Bronchial epithelial cell (primary cell): ENCODE measurements around the gene SPACA7. TPM values are rescaled to one million over a fixed set of nuclear protein-coding genes. Genes with fewer than 3 reads are reported as not detected.

Experiments used
- DNase-seq: peaks from one replicate; pipeline ENCODE4 v3.0.0-alpha.2; 2010; ENCODE audit warnings: low read depth
- FAIRE-seq: peaks from 2 replicates; lab custom pipeline; 2011; peaks lifted over from hg19 to GRCh38; lab: Jason Lieb, UNC
- H3K27me3 ChIP-seq: 2 replicates; pipeline ENCODE4 v1.5.1; 2011; ENCODE audit warnings: low read length; ENCODE audit not compliant: control insufficient read depth, insufficient read depth
- H3K36me3 ChIP-seq: 2 replicates; pipeline ENCODE4 v1.5.1; 2011; ENCODE audit warnings: low read length; ENCODE audit not compliant: control insufficient read depth, insufficient read depth
- H3K4me3 ChIP-seq: 2 replicates; pipeline ENCODE4 v1.5.1; 2011; ENCODE audit warnings: mild to moderate bottlenecking, low read depth, low read length, control low read depth
- CTCF ChIP-seq: IDR thresholded peaks from 2 replicates; pipeline ENCODE4 v1.5.1; 2011; ENCODE audit warnings: mild to moderate bottlenecking, moderate library complexity, low read length, control low read depth, inconsistent platforms; ENCODE audit not compliant: insufficient read depth, severe bottlenecking
- total RNA-seq: library from RNA; depleted of rRNA; stranded (reverse); fragments of >200 nt; gene quantifications from 2 replicates; pipeline ENCODE4 v1.2.1, GENCODE V29; 2014

The SPACA7 gene
- total RNA-seq, 1 donor from 2014 or later, result not detected

- H3K36me3 ChIP-seq, result no peaks in the 10 kb centered on the region
- no peak for TF ChIP-seq CTCF
- FAIRE-seq (no peak), DNase-seq (no peak)
- no peak overlapping the region for H3K4me3 ChIP-seq
- no peaks in the 10 kb centered on the region for H3K27me3 ChIP-seq
Measured at GRCh38 chr13:112455476-112456059, 79.4 kb downstream of the SPACA7 start.

GRCh38 chr13:112456138-112457056, 80.2 kb downstream of the SPACA7 start:
- Histone ChIP-seq H3K36me3 (no peaks in the 10 kb centered on the region), H3K4me3 (no peak overlapping the region), H3K27me3 (no peaks in the 10 kb centered on the region)
- FAIRE-seq (no peak), DNase-seq (no peak)
- TF ChIP-seq CTCF, result no peak

GRCh38 chr13:112457081-112457480, 80.9 kb downstream of the SPACA7 start:
- DNase-seq, result no peak
- H3K27me3 ChIP-seq, result no peaks in the 10 kb centered on the region
- no peak for TF ChIP-seq CTCF
- no peak overlapping the region for H3K4me3 ChIP-seq
- no peaks in the 10 kb centered on the region for H3K36me3 ChIP-seq
- FAIRE-seq, result no peak

- no peak for FAIRE-seq
- DNase-seq, result no peak
- no peak for TF ChIP-seq CTCF
- Histone ChIP-seq H3K36me3 (no peaks in the 10 kb centered on the region), H3K4me3 (no peak overlapping the region), H3K27me3 (no peaks in the 10 kb centered on the region)
Measured at GRCh38 chr13:112457485-112457884, 81.3 kb downstream of the SPACA7 start.

GRCh38 chr13:112462408-112462807, 86.3 kb downstream of the SPACA7 start:
- no peak for TF ChIP-seq CTCF
- no peaks in the 10 kb centered on the region for H3K36me3 ChIP-seq
- DNase-seq, result no peak
- no peaks in the 10 kb centered on the region for H3K27me3 ChIP-seq
- H3K4me3 ChIP-seq, result no peak overlapping the region
- no peak for FAIRE-seq
